GM20431 (cell line): Measurements from ENCODE around the gene SFXN2.
"Not testable (repeated sequence)": the region's sequence is repeated elsewhere in the genome, so short reads cannot be mapped to it uniquely, and the experiment has no call there.

Experiments used
- in situ Hi-C: fragments of 300-500 bp; cut with MseI, MboI; formaldehyde crosslinking; loops from one replicate; pipeline ENCODE4 v1.15.0; 2020; ENCODE audit warnings: low sequenced_read_pairs; ENCODE audit not compliant: unreplicated experiment

The SFXN2 gene

DNA sequence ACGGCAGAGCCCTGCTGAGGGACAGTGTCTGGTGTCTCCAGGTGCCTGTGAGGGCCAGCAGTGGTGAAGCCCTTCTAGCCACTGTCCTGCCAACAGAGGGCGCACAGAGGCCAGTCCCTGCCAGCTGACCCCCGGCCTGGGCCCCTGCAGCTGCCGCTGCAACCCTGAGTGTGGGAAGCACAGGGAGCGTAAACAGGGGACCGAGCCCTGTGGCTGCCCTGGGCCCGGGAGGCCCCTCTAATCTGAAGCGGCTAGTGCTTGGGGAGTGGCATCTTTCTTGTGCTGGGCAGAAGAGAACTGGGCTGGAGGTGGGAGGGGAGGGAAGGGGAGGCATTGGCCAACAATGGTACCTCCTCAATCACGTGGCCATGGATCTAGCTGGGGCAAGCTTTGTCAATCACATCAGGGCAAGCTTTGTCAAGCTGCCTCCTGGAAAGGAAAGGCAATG is 35.6 kb upstream of the SFXN2 start:
- in situ Hi-C loops: no loop called here

GRCh38 chr10:102679596-102679995 is 34.8 kb upstream of the SFXN2 start:
- in situ Hi-C loops: no loop called here

DNA sequence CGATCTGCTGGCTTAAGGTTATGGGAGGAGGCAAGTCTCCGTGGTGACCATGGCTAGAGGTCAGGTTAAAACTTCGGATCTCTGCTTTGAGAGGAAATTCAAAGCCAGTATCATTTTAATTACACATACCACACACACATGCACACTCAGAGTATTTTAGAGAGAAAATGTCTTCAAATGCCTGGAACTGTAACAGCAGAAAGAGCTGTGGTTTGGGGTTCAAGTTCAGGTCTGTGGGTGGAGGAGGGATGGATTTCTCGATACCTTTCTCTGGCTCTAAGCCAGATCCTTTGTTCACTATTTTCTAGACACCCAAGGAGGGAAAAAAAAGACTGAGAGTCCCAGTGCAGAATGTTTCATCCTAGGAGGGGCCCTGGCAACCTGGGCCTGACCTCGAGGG is 32.7 kb upstream of the SFXN2 start:
- in situ Hi-C loops: no loop called here

DNA sequence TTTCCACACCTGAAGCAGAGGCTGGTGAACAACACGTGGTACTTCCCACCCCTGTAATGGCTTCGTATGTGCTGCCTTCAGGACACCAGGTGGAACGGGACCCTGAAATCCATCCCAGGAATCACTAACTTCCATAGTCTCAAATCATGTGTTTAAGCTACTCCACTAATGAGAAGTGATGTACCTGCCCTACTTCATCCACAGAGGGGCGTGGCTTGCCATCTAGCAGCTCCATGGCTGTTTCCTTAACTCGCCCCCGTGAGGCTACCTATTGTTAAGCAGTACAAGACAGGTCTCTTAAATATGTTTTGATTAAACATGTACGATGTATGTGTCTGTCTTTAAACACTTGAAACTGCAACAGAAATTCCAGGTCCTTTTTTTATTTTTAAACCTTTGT is 32.0 kb upstream of the SFXN2 start:
- in situ Hi-C loops: no loop called here

DNA sequence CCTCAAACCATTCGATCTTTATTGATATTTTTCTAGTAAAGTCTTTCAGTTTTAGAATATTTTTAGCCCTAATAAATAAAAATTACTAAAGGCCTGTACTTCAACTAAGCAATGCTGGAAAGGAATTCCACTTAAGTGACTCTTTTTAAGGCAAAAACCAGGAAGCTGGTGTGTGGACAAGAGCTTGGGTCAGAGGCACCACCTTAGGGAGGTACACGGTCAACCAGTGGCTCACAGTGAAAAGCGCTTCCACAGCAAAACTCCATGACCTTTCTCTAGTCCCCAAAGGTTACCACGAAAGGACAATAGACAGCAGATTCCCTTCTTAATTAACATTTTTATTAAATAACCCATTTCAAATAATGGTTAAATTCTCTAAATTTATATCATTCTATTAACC is 31.5 kb upstream of the SFXN2 start:
- in situ Hi-C loops: no loop called here

DNA sequence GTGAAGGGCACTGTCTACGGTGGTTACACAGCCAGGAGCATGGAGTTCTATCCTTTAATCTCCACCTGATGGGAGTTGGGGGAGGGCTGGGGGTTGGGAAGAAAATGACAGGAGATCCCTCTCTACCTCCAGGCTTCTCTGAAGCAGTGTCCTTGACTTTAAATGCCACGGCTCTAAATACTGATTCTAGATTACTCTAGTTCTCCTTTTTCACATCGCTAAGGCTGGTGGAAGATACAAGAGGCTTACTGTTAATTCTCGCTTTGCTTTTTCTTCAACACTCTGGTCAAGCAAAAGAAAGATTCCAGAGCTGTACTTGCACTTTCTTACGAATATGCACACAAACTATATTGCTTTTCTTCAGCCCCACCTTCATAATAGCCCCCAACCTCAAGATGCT is 30.7 kb upstream of the SFXN2 start:
- in situ Hi-C loops: no loop called here

DNA sequence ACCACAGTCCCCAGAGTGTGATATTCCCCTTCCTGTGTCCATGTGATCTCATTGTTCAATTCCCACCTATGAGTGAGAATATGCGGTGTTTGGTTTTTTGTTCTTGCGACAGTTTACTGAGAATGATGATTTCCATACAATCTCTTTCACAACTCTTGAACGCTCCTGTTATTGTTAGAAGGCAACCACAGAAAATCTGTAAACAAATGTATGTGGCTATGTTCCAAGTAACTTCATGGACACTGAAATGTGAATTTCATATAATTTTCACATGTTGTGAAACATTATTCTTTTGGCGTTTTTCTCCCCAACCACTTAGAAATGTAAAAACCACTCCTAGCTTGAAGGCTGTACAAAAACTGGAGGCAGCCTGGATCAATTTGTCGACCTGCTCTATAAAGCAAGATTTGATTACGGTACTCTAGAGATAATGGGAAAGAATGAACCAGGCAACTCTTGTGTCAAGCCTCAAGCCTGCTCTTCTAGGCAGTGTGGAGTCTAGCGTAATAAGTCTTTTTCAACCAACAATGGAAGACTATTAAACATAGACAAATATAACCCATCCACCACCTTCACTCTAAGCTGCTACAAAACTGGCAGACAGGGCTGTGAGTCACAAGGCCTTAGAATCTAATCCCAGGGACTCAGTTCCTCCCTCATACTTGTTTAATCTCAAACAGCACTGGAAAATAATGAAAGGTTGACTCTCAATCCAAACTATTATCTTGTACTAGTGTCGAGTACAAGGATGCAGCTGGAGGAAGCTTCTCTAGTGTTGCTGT is 23.0 kb upstream of the SFXN2 start:
- in situ Hi-C loops: no loop called here

DNA sequence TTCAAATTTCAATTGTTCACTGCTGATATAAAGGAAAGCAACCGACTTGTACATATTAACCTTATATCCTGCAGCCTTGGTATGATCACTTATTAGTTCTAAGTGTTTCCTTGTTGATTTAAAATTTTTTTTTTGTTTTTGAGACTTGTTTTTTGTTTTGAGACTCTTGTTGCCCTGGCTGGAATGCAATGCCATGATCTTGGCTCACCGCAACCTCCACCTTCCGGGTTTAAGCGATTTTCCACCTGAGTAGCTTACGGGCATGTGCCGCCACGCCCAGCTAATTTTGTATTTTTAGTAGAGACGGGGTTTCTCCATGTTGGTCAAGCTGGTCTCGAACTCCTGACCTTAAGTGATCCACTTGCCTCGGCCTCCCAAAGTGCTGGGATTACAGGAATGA is 19.0 kb upstream of the SFXN2 start:
- in situ Hi-C loops: not testable (repeated sequence)

DNA sequence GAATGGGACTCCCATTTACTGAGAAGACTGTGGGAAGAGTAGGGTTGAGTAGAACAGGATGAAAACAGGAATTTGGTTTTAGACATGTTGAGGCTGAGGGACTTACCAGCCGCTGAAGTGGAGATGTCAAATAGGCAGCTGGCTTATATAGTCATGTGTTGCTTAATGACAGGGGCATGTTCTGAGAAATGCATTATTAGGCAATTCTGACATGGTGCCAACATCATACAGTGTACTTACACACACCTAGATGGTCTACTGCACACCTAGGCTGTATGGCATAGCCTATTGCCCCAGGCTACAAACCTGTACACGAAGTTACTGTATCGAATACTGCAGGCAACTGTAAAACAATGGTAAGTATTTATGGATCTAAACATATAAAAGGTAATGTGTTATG is 17.7 kb upstream of the SFXN2 start:
- in situ Hi-C loops: no loop called here

DNA sequence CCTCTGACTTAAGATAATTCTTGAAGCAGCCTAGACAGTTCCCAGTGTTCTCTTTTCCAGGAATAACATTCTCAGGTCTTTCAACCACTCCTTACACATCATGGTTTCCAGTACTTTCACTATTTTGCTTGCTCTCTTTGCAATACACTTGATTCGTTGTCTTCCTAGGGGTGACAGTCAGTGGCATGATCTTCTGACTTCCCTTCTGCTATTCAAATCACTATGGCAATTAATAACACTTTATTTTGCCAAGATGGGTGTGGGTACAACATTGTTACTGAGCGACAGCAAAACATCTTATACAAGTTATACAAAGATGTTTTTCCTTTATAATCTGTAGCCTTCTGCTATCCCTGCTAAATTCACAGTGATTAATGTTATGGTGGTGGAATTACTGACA is 15.5 kb upstream of the SFXN2 start:
- in situ Hi-C loops: no loop called here

DNA sequence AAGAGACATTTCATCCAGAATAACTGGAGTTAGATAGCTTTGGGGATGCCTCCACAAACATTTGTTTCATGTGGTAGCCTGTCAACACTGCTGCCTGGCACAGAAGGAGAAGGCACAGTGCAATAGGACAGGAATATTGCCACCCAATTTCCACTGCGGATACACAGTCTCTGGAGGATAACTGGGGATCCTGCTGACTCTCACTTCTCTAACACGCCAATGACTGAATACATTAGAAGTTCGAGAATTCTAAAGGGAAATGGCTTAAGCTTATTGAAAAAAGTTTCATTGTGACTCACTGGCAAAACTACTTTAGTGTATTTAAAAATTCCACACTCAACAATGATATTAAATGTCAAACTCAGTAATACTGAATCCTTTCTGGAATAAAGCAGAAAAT is 13.2 kb upstream of the SFXN2 start:
- in situ Hi-C loops: no loop called here

DNA sequence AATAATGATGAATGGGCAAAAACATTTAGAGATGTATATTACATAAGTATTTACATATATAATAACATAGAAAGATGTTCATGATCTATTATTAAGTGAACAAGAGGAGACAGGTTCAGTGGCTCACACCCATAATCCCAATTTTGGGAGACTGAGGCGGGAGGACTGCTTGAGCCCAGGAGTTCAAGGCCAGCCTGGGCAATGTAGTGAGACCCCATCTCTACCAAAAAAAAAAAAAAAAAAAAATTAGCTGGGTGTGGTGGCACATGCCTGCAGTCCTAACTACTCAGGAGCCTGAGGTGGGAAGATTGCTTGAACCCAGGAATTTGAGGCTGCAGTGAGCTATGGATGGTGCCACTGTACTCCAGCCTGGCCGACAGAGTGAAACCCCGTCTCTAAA is 12.6 kb upstream of the SFXN2 start:
- in situ Hi-C loops: no loop called here

DNA sequence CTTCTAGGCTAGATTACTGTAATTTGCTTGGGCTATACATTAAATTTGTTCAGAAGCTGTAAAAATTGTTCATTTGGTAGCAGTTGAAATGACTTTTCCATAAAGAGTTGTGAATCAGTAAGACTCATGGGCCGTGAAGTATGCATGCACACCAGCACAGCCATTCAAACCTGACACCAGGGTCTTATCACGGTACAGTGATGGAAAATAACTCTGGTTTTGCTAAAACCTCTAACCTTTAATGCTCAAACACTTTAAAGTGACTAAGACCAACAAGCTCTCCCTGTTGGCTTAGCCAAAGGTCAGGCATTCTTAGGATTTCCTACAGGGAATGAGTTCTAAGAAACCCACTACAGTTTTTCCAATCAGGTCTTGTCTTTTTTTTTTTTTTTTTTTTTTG is 11.7 kb upstream of the SFXN2 start:
- in situ Hi-C loops: no loop called here

DNA sequence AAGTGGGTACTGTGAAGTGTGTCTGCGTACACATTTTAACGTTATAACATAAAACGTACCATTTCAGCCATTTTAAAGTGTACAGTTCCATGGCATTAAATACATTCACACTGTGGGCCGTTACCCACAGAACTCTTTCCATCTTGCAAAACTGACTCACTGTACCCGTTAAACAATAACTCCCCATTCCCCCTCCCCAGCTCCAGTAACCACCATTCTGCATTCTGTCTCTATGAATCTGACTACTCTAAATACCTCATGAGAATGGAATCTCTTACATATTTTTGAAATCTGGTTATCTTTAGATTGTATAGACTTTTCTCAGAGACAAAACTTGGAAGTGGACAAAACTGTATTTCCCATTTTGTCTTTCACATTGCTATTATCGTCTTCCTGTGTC is 9.5 kb upstream of the SFXN2 start:
- in situ Hi-C loops: no loop called here

- in situ Hi-C loops: no loop called here
Measured at GRCh38 chr10:102705531-102705930, 8.9 kb upstream of the SFXN2 start.

DNA sequence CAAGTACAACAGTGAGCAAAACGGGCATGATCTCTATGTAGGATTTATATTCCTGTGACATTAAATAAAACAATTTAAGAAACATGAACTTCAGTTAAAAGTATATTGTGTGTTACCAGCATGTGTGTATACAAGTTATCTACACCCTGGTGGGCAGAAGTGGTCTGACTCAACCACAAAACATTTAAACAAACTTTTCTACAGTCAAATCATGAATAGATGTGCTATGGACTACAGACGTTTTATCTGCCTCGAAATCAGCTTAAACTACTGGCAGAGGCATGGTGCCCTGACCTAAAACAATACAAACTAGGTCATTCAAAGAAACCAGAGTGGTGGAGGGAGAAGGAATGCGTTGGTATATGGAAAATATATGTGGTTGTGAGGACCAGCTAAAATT is 3.8 kb upstream of the SFXN2 start:
- in situ Hi-C loops: no loop called here

DNA sequence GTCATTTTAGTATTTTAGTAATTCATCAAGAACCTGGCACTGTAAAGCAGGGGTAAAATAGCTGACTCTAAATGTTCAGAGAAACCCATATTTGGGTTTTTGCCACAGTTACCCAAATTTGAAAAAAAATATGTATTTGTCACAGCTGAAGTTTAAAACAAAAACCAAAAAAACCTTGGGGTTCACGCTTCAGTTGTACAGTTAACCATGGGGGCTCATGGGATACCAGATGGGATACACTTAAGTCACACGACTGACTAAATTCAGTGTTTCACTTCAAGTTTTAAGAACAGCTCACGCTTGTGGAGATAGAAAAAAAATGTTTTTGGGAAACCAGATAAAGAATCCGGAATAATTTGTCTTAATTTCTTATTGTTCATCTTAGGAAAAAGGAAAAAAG is 2.3 kb upstream of the SFXN2 start:
- in situ Hi-C loops: no loop called here

DNA sequence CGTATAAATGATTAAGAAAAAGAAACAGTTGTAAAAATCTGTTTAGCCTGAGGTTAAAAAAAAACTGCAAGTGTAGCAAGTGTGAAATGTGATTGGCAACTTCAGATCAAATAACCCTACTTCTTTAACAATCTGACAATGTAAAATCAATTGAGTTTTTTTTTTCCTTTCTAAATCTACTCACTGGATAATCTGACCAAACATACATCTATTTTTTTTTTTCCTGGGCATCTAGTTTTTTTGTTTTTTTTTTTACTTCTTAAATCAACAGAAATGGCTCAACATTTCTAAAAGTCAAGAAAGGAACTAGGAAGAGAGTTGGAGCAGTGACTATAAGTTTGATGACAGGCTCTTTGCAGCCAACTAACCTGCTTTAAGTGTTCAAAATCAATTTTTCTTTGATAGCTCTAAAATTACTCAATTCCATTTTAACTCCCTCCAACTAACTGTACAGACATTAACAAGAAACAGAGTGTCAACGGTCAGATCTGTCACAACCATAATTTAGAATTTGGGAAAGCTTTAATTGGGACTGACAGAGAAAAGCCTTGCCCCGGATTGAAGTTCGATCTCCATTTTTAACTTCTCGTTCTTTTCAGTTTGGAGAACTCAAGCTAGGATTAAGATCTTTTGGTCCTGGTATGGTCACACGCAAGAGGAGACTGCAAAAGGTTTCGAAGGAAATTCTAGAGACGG is 1.4 kb upstream of the SFXN2 start:
- in situ Hi-C loops: no loop called here

DNA sequence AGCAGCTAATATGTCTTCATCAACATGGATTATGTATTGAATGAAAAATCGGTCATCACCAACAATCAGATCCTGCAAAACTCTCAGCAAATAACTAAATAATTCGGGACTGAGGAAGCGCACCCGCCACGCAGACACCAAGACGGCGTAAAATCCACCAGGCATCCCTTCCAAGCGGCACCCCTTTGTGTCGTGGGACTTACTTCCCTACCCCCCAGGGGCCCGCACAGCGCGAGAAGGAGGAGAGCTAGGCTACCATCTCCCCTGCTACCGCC is 960 bp upstream of the SFXN2 start:
- in situ Hi-C loops: no loop called here

DNA sequence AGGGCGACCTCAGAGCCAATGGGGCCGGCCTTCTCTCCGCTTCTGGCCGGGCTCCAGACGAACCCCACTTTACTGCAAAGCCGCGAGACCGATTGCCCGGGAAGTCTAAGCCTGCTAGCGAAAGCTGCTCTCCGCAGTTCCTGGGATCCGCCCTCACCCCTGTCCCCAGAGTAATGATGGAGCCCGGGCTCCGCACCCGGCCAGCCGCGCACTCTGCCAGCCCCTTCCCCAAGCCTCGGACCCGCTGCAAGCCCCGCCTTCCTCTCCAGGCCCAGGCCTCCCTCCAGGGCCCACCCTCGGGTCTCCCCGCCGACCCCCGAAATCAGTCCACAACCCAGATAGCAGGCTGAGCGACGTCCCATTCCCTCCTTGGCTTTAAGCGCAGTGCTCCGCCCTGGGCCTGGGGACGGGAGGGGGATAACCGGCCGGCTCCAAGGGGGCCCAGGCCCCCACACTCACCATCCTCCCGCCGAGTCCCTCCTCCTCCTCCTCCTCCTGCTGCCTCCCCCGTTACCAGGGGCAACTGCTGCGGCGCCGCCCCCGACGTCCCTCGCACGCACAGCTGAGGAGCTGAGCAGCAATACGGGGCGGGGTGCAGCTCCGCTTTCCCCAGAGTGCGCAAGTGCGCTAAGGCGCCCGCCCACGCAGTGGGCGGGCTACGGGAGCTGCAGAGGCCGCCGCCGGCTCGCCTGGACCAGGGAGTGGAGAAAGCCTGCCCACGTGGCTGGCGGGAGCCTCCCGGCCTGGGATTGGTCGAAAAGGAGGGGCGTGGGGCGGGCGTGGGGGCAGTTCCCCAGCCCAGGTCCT is 419 bp upstream of the SFXN2 start, which contains the start of gene ARL3:
ARL3 (minus strand) TSS at position 584 of the 807 bp plus-strand sequence; CDS start at position 462, 122 bp downstream.
- in situ Hi-C loops: no loop called here

- in situ Hi-C loops: no loop called here
Measured at GRCh38 chr10:102715880-102716279, 1.4 kb downstream of the SFXN2 start.
